ENCODE results near the gene SYNE1.
A peak's percentile ranks its signal among the peaks of the same experiment; 100 is the strongest.
"Not testable (repeated sequence)": the region's sequence is repeated elsewhere in the genome, so short reads cannot be mapped to it uniquely, and the experiment has no call there.

SYNE1 gene

DNA sequence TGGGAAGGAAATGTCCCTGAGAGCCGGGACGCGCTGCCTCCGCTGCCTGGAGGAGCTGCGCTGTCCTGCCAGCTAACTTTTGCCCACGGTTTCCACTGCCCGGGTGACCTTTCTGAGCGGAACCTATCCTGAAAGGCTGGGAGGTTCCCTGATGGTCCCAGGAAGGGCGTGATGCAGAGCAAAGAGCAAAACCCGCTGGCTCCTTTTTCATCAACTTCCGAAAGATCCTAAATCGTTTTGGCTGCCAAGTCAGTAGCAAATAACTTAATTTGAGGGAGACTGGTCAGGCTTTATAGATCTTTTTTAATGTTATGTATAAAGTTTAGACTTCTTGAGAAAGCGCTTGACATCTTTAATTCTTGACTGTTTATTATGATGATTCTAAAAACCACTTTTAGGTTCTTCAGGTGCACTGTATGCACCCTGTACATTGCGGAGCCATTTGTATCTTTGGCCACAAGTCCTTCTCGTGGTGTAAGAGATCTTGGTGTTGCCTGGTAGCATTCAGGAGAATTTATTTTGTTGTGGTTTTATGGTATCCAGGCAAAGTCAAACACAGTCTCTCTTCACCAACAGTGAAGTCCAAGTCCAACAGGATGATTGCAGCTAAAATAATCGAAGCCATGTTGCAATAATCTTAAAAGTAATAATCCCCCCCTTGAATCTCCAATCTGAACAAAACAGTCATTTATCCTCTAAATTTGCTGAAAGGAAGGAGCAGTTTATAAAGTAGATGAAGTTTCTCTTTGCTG is at the start of gene SYNE1:
Gene SYNE1 (minus strand): TSS at position 67 of the 752 bp plus-strand sequence. CDS start 9,031 bp downstream, outside the sequence.
- DNase-seq (ENCODE audit: low read depth), result no peak

GRCh38 chr6:152685819-152686218 is 48.7 kb upstream of the SYNE1 start:
- DNase-seq (ENCODE audit: low read depth), result no peak
- H3K4me3 ChIP-seq (ENCODE audit: low read depth, low read length), result no peak overlapping the region

More for the DNA sequence above, at the start of gene SYNE1:
- peak within 1 kb of the TSS; percentile 66 for H3K4me3 ChIP-seq (ENCODE audit: low read depth, low read length)

- DNase-seq (ENCODE audit: low read depth); H3K4me3 ChIP-seq (ENCODE audit: low read depth, low read length): not testable (repeated sequence)
Observed at GRCh38 chr6:152682935-152683334, 45.8 kb upstream of the SYNE1 start.

DNA sequence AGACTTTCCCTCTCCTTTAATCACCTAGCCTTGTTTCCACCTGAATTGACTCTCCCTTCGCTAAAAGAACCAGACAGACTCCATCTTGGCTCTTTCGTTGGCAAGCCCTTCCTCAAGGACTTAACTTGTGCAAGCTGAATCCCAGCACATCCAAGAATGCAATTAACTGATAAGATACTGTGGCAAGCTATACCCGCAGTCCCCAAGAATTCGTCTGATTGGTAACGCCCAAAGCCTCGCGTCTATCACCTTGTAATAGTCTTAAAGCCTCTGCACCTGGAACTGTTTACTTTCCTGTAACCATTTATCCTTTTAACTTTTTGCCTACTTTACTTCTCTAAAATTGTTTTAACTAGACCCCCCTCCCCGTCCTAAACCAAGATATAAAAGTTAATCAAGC is 45.0 kb upstream of the SYNE1 start:
- DNase-seq (ENCODE audit: low read depth), result no peak
- no peak overlapping the region for H3K4me3 ChIP-seq (ENCODE audit: low read depth, low read length)

DNA sequence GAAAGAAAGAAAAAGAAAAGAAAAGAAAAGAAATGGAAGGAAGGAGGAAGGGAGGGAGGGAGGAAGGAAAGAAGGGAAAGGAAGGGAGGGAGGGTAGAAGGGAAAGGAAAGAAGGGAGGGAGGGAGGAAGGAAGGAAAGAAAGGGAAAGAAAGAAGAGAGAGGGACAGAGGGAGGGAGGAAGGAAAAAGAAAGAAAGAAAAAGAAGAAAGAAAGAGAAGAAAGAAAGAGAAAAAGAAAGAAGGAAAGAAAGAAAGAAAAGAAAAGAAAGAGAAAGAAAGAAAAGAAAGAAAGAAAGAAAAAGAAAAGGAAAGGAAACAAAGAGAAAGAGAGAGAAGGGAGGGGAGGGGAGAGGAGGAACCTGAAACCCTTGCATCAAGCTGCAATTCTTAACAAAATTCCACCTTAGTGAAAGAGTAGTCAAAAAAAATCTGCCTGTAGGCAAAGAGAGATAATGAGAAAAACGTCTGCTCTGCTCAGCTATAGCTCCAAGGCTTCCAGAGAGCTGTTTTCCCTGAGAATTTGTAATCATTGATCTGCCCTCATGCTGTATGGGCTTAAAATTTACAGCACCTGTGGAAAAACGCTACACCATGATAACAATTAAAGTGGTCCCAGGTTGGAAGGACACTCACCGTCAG is 43.8 kb upstream of the SYNE1 start:
- DNase-seq (ENCODE audit: low read depth), result no peak
- H3K4me3 ChIP-seq (ENCODE audit: low read depth, low read length), result no peak overlapping the region

- H3K4me3 ChIP-seq (ENCODE audit: low read depth, low read length), result no peak overlapping the region
- no peak for DNase-seq (ENCODE audit: low read depth)
Observed at GRCh38 chr6:152680151-152680550, 43.0 kb upstream of the SYNE1 start.

DNA sequence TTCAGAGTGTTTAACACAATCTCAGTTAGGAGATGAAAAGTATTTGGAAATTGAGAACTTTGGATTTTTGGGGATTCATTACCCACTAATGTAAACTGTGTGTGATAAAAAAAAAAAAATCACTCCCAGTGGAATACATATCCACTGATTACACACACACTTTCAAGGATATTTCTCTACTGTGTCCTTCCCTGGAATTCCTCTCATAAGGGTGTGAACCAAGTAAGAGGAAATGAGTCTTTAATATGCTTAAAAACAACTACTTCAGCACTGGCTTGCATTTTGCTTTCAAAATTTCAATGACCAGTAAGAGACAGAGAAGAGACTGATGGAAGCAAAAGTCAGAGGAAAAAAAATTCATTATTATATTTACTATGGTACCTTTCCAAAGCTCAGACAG is 36.1 kb upstream of the SYNE1 start:
- no peak for DNase-seq (ENCODE audit: low read depth)
- H3K4me3 ChIP-seq (ENCODE audit: low read depth, low read length), result no peak overlapping the region

DNA sequence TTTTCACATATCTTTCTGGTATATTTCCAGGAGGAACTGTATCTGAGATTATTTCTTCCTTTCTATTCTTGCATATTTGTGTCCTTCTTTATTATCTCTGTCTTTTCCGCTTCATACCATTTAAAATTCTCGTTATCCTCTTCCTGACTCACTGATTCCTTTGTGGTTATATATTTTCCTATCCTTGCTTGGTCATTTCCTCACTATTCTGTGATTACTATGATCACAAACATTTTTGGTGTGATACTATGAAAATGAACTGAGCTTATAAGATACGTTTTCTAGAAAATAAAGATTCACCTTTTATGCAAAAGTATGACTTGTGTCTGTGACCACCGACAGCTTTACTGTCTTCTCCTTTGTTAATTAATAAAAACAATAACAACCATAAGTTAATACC is 34.0 kb upstream of the SYNE1 start:
- no peak overlapping the region for H3K4me3 ChIP-seq (ENCODE audit: low read depth, low read length)
- DNase-seq (ENCODE audit: low read depth), result no peak

GRCh38 chr6:152669895-152670294 is 32.7 kb upstream of the SYNE1 start:
- H3K4me3 ChIP-seq (ENCODE audit: low read depth, low read length), result no peak overlapping the region
- no peak for DNase-seq (ENCODE audit: low read depth)

- DNase-seq (ENCODE audit: low read depth), result no peak
- H3K4me3 ChIP-seq (ENCODE audit: low read depth, low read length), result no peak overlapping the region
Observed at GRCh38 chr6:152661776-152662175, 24.6 kb upstream of the SYNE1 start.

GRCh38 chr6:152651986-152652385 is 14.8 kb upstream of the SYNE1 start:
- DNase-seq (ENCODE audit: low read depth), result no peak

GRCh38 chr6:152648105-152648504 is 10.9 kb upstream of the SYNE1 start:
- H3K4me3 ChIP-seq (ENCODE audit: low read depth, low read length), result no peak overlapping the region
- DNase-seq (ENCODE audit: low read depth), result peak; percentile 32

More at GRCh38 chr6:152651986-152652385, 14.8 kb upstream of the SYNE1 start:
- no peak overlapping the region for H3K4me3 ChIP-seq (ENCODE audit: low read depth, low read length)

DNA sequence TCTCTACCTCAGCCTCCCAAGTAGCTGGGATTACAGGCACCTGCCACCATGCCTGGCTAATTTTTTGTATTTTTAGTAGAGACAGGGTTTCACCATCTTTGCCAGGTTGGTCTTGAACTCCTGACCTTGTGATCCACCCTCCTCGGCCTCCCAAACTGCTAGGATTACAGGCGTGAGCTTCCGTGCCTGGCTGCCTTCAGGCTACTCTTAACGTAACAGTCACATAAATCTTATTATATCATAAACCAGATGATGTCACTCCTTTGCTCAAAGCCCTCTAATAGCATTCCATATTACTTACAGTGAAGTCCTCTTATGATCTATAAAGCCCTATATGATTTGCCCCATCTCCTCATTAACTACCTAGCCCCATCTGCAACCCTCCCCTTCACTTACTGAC is 9.6 kb upstream of the SYNE1 start:
- not testable (repeated sequence) for DNase-seq (ENCODE audit: low read depth); H3K4me3 ChIP-seq (ENCODE audit: low read depth, low read length)

DNA sequence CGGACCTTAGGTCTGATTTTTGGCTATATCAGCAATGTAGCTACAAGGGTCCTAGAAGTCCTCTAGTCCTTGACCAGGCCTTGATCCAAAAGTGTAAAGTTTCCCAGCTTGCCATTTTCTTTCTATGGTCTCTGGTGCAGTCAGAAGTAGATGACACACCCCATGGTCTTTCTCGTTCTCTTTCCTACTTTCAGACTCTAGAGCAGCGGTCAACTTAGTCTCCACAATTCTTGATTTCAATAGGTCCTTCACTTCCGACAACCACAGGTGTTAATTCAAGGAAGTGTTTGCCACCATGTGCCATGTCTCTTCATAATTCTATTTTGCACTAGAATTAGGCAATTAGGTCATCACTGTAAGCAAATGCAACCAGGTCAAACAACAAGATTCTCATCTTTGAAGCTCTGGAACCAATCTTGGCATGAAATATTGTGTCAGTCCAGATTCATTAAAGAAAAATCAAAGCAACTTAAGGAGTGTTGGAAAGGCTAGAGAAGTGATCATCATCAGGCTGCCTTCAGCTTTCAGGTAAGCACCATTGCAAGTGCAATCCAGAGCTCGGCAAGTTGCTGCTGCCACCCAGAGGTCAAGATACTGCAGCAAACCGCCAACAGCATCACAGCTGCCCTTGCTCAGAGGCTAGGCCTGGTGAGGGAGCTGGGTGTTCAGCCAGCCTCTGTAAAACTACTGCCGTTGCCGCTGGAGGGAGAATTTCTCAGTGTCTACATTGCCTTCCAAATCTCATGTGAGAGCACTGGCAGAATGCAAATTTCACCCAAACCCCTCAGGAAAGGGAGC is 5.6 kb upstream of the SYNE1 start:
- no peak for DNase-seq (ENCODE audit: low read depth)
- no peak overlapping the region for H3K4me3 ChIP-seq (ENCODE audit: low read depth, low read length)

DNA sequence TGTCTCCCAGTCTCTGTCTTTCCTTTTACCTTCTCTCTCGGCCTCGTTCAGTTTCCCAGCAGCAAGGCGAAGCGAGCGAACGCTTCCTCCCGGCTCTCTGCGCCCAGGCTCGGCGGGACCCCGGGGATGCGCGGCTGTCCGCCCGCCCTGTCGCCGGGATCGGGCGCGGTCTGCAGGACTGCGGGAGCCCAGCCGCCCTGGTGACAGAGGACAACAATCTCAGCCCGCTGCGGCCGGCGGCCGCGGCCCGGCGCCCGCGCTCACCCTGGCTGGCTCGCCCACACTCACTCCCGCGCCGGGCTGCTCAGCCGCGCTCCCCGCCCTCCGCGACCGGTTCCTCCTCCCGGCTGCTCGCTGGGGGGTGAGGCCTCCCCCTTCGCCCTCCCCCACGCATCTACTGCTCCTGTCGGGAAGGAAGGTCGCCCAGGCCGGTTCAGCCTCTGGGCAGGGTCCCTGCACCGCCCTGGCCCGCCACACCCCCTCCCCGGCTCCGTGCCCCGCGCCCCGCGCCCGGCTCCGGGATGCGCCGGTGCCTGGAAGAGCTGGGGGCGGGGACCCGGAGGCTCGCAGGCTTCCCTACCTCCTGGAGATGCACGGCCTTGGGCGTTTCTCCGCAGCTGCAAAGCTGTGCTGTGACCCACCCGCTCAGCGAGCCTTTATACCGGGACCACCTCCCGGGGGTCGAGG is 410 bp downstream of the SYNE1 start:
- DNase-seq (ENCODE audit: low read depth), result no peak
- peak overlapping the region; percentile 66 for H3K4me3 ChIP-seq (ENCODE audit: low read depth, low read length)

DNA sequence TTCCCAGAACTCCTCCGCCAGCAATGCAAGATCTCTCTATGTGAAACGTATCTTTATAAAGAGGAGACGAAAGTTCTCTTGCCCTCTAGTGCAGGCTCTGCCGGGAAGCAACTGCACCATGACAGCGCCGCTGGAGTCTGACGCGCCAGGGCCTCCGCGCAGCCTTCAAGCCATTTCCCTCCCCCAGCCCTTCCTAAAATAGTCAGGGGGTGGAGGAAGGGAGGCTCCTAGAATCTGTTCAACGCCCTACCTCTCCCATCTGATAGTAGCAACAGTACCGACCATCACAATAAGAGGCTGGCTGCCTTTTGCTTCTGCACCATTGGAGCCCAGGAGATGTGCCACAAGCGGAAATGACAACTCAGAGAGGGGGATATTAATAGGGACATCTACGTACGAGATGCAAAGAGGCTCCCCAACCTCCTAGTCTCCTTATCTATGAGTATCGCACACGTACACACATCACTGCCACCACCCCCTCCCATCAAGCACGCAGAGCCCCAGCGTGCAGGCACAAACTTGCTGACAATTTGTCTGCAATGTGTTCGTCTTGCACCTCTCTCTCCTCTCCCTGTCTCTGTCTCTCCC is 1.0 kb downstream of the SYNE1 start:
- H3K4me3 ChIP-seq (ENCODE audit: low read depth, low read length), result peak overlapping the region; percentile 66
- no peak for DNase-seq (ENCODE audit: low read depth)

DNA sequence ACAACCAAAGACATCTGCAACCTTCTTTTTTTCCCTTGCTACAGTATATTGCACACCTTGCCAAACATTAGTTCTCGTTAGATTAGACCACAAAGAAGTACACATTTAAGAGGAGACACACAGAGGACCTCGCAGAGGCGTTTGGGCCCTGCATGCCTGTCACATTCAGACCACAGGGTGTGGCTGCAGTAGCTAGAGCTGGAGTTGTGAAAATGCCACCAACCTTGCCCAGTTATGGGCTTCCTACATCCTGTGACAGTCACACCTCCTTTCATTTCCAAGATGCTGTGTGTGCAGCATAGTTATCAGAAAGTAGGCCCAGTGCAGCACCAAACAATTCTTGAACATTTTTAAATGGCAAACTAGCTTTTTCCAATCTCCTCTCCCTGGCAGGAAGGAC is 2.4 kb downstream of the SYNE1 start:
- H3K4me3 ChIP-seq (ENCODE audit: low read depth, low read length), result no peak overlapping the region
- no peak for DNase-seq (ENCODE audit: low read depth)

DNA sequence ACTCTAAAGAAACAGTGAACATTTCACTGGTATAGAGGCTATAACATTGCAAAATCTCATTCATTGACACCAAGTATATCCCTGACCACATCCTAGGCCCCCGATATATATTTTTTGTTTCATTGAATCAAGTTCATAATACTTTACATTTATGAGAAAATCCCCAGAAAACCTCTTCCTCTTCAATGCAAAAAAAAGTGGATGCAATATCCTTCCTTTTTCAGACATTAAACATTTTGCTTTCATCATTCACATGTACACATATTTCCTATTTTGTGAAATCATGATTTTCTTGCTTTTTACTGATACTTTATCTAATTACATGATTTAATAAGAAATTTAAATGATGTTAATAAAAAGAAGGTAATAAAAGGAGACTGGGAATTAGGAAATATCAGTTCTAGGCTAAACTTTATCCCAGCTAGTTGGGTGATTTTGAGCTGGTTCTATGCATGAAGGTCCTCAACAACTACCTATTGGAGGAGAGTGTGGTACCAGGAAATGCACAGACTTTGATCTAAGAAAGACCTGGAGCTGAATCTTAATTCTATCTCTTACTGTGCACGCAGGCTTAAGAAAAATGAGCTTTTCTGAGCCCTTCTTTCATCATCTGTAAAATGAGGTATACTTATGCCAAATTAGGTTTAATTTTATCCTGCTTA is 4.9 kb downstream of the SYNE1 start:
- no peak for DNase-seq (ENCODE audit: low read depth)
- H3K4me3 ChIP-seq (ENCODE audit: low read depth, low read length), result no peak overlapping the region

GRCh38 chr6:152631376-152631775 is 5.8 kb downstream of the SYNE1 start:
- no peak overlapping the region for H3K4me3 ChIP-seq (ENCODE audit: low read depth, low read length)
- DNase-seq (ENCODE audit: low read depth), result no peak
